ENCODE measurements around the gene LY6G6D. TPM values are rescaled to one million over a fixed set of nuclear protein-coding genes. Genes with fewer than 3 reads are reported as not detected.

The LY6G6D gene
- total and polyA plus RNA-seq, 2 of the 13 experiments (the other 11 are each of a cell fraction or from before 2014, with no cell fraction given) = not detected

DNA sequence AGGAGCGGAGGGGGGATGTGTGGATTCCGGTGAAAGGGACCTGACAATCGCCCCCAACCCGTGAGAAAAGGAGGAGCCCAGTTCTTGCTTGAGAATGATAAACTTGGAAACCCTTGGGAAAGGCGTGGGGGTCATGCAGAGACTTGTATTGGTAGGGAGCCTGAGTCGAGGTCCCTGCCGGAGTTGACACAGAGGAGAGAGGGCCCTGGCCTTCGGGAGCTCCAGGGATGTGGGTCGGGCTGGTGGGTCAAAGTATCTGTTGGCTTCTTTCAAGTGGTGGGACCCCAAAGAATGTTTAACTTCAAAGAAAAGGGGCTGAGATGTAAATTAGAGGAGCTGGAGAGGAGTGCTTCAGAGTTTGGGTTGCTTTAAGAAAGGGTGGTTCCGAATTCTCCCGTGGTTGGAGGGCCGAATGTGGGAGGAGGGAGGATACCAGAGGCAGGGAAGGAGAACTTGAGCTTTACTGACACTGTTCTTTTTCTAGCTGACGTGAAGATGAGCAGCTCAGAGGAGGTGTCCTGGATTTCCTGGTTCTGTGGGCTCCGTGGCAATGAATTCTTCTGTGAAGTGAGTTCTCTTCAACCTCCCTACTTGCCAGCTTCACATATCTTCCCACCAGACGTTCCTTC, 48.7 kb upstream of the LY6G6D start:
- Histone ChIP-seq H2AFZ (ENCODE audit: low read length) (no peak overlapping the region), H3K36me3 (replicated peaks in 1 of 2; ENCODE audit: control insufficient read depth in 1 of 2, insufficient read depth in 2 of 2, low read length in 2 of 2) (peaks cover 29 to 55% of the 10 kb centered on the region in 2 experiments), H3K9me3 (ENCODE audit: low read length) (no peaks in the 10 kb centered on the region), H3K4me1 (ENCODE audit: insufficient read depth, low read length) (peaks cover 64% of the 10 kb centered on the region), H4K20me1 (ENCODE audit: insufficient read depth, low read length) (no peaks in the 10 kb centered on the region), H3K4me2 (ENCODE audit: low read depth, low read length) (peak overlapping the region; percentile 93), H3K4me3 (replicated peaks in 1 of 3; ENCODE audit: insufficient read depth in 1 of 3, low read depth in 2 of 3, low read length in 3 of 3) (peak overlapping the region; percentile 93 to 98 (median 94)), H3K27me3 (ENCODE audit: control insufficient read depth in 1 of 2, insufficient read depth in 2 of 2, low read length in 2 of 2) (no peaks in the 10 kb centered on the region; a peak in 1 of 5 replicates), H3K9ac (ENCODE audit: insufficient read depth, low read depth, low read length) (peak overlapping the region; percentile 96), H3K79me2 (ENCODE audit: insufficient read depth, low read length) (peaks cover 58% of the 10 kb centered on the region), H3K27ac (ENCODE audit: extremely low read length, insufficient read depth, low read length) (peak overlapping the region; percentile 99)
- intact Hi-C loops (cut with micrococcal nuclease; ENCODE audit: unreplicated experiment) = loop anchor here (5.0 kb wide), 2 partner anchors 44 to 166 kb away; partner anchors contain the start of gene PRRC2A
- no TSS peak for BruUV-seq (replicated peaks)
- DNase-seq (ENCODE audit: low spot score) (no peak), ATAC-seq (no peak), FAIRE-seq (no peak)
- 1% methylated on average over 15 of the region's 15 CpGs for WGBS (ENCODE audit: low lambda C conversion rate)
- POLR2A ChIA-PET = interaction anchor here (1.0 to 7.0 kb wide), 9 partner anchors 13 to 279 kb away, joined by 3 to 438 read pairs (median 6); partner anchors contain the start of genes ABHD16A, APOM, BAG6 and CFB
- in situ Hi-C loops (cut with HindIII; ENCODE audit: extremely low pct_ligation_motif_present, low pct_unique_long_range_greater_than_20kb) = no loop called here
- CTCF ChIA-PET (ENCODE audit: low intra/inter-chr PET ratio, low total read pairs) = no interaction called here
- TF ChIP-seq NCOR1 (IDR thresholded peaks at IDR 0.05; ENCODE audit: borderline replicate concordance, low read length) (peak; percentile 15; the same call in 1 of the 2 replicates), SIX1 (CRISPR knock-in tag; IDR thresholded peaks at IDR 0.05; ENCODE audit: borderline replicate concordance) (no peak), MED1 (CRISPR knock-in tag; IDR thresholded peaks at IDR 0.05) (0 out of 2 replicates have a peak, but pooled peaks have one; percentile 9), HOXD1 (CRISPR knock-in tag; IDR thresholded peaks at IDR 0.05) (no peak), MEIS2 (CRISPR knock-in tag; IDR thresholded peaks at IDR 0.05) (no peak), NR2F1 (CRISPR knock-in tag; IDR thresholded peaks at IDR 0.05) (no peak), EED (CRISPR knock-in tag; IDR thresholded peaks at IDR 0.05) (no peak), ZNF160 (CRISPR knock-in tag; IDR thresholded peaks at IDR 0.05) (0 out of 2 replicates have a peak, but pooled peaks have one; percentile 74)
- TF ChIP-seq, protein P1, sequence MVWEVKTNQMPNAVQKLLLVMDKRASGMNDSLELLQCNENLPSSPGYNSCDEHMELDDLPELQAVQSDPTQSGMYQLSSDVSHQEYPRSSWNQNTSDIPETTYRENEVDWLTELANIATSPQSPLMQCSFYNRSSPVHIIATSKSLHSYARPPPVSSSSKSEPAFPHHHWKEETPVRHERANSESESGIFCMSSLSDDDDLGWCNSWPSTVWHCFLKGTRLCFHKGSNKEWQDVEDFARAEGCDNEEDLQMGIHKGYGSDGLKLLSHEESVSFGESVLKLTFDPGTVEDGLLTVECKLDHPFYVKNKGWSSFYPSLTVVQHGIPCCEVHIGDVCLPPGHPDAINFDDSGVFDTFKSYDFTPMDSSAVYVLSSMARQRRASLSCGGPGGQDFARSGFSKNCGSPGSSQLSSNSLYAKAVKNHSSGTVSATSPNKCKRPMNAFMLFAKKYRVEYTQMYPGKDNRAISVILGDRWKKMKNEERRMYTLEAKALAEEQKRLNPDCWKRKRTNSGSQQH (CRISPR knock-in tag; IDR thresholded peaks at IDR 0.05; ENCODE audit: low read depth) = 0 out of 2 replicates have a peak, but pooled peaks have one; percentile 9
- TF ChIP-seq, protein P2, sequence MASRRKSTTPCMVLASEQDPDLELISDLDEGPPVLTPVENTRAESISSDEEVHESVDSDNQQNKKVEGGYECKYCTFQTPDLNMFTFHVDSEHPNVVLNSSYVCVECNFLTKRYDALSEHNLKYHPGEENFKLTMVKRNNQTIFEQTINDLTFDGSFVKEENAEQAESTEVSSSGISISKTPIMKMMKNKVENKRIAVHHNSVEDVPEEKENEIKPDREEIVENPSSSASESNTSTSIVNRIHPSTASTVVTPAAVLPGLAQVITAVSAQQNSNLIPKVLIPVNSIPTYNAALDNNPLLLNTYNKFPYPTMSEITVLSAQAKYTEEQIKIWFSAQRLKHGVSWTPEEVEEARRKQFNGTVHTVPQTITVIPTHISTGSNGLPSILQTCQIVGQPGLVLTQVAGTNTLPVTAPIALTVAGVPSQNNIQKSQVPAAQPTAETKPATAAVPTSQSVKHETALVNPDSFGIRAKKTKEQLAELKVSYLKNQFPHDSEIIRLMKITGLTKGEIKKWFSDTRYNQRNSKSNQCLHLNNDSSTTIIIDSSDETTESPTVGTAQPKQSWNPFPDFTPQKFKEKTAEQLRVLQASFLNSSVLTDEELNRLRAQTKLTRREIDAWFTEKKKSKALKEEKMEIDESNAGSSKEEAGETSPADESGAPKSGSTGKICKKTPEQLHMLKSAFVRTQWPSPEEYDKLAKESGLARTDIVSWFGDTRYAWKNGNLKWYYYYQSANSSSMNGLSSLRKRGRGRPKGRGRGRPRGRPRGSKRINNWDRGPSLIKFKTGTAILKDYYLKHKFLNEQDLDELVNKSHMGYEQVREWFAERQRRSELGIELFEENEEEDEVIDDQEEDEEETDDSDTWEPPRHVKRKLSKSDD (CRISPR knock-in tag; IDR thresholded peaks at IDR 0.05; ENCODE audit: low read depth) = peak; percentile 10; the same call in 1 of the 2 replicates
- TF ChIP-seq, protein P3, sequence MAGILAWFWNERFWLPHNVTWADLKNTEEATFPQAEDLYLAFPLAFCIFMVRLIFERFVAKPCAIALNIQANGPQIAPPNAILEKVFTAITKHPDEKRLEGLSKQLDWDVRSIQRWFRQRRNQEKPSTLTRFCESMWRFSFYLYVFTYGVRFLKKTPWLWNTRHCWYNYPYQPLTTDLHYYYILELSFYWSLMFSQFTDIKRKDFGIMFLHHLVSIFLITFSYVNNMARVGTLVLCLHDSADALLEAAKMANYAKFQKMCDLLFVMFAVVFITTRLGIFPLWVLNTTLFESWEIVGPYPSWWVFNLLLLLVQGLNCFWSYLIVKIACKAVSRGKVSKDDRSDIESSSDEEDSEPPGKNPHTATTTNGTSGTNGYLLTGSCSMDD (CRISPR knock-in tag; IDR thresholded peaks at IDR 0.05) = no peak
- TF ChIP-seq, protein P4, sequence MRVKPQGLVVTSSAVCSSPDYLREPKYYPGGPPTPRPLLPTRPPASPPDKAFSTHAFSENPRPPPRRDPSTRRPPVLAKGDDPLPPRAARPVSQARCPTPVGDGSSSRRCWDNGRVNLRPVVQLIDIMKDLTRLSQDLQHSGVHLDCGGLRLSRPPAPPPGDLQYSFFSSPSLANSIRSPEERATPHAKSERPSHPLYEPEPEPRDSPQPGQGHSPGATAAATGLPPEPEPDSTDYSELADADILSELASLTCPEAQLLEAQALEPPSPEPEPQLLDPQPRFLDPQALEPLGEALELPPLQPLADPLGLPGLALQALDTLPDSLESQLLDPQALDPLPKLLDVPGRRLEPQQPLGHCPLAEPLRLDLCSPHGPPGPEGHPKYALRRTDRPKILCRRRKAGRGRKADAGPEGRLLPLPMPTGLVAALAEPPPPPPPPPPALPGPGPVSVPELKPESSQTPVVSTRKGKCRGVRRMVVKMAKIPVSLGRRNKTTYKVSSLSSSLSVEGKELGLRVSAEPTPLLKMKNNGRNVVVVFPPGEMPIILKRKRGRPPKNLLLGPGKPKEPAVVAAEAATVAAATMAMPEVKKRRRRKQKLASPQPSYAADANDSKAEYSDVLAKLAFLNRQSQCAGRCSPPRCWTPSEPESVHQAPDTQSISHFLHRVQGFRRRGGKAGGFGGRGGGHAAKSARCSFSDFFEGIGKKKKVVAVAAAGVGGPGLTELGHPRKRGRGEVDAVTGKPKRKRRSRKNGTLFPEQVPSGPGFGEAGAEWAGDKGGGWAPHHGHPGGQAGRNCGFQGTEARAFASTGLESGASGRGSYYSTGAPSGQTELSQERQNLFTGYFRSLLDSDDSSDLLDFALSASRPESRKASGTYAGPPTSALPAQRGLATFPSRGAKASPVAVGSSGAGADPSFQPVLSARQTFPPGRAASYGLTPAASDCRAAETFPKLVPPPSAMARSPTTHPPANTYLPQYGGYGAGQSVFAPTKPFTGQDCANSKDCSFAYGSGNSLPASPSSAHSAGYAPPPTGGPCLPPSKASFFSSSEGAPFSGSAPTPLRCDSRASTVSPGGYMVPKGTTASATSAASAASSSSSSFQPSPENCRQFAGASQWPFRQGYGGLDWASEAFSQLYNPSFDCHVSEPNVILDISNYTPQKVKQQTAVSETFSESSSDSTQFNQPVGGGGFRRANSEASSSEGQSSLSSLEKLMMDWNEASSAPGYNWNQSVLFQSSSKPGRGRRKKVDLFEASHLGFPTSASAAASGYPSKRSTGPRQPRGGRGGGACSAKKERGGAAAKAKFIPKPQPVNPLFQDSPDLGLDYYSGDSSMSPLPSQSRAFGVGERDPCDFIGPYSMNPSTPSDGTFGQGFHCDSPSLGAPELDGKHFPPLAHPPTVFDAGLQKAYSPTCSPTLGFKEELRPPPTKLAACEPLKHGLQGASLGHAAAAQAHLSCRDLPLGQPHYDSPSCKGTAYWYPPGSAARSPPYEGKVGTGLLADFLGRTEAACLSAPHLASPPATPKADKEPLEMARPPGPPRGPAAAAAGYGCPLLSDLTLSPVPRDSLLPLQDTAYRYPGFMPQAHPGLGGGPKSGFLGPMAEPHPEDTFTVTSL (CRISPR knock-in tag; IDR thresholded peaks at IDR 0.05; ENCODE audit: borderline replicate concordance) = 0 out of 2 replicates have a peak, but pooled peaks have one; percentile 38

Data from HepG2 (cell line).